Glomerular endothelial cell (primary cell): Measurements from ENCODE around the gene TGIF1. TPM values are rescaled to one million over a fixed set of nuclear protein-coding genes. Genes with fewer than 3 reads are reported as not detected.

ENCODE experiments used
- DNase-seq: peaks from one replicate; pipeline ENCODE4 v3.0.0-alpha.2; 2011; ENCODE audit warnings: low read depth, low spot score; ENCODE audit errors: extremely low read depth
- total RNA-seq: library from RNA; depleted of rRNA; stranded (reverse); fragments of >200 nt; gene quantifications from 2 replicates; pipeline ENCODE4 v1.2.3, GENCODE V29; 2015

TGIF1 gene
- total RNA-seq, 1 donor from 2014 or later = 93.5 TPM

GRCh38 chr18:3480827-3481573 lies 31.0 kb downstream of the TGIF1 start:
- DNase-seq = no peak

- DNase-seq = no peak
Observed at GRCh38 chr18:3481696-3482210, 31.8 kb downstream of the TGIF1 start.

GRCh38 chr18:3482258-3482657 lies 32.3 kb downstream of the TGIF1 start:
- no peak for DNase-seq

GRCh38 chr18:3485153-3486149 lies 35.5 kb downstream of the TGIF1 start:
- DNase-seq = no peak

- DNase-seq = no peak
Observed at GRCh38 chr18:3486512-3486911, 36.5 kb downstream of the TGIF1 start.

GRCh38 chr18:3489462-3489861 lies 39.5 kb downstream of the TGIF1 start:
- no peak for DNase-seq

GRCh38 chr18:3491981-3492555 lies 42.1 kb downstream of the TGIF1 start:
- no peak for DNase-seq

GRCh38 chr18:3492721-3493120 lies 42.7 kb downstream of the TGIF1 start:
- DNase-seq = no peak

- DNase-seq = no peak
Observed at GRCh38 chr18:3493501-3494244, 43.7 kb downstream of the TGIF1 start.

- no peak for DNase-seq
Observed at GRCh38 chr18:3494245-3494526, 44.2 kb downstream of the TGIF1 start.

GRCh38 chr18:3494569-3494968 lies 44.6 kb downstream of the TGIF1 start:
- no peak for DNase-seq

GRCh38 chr18:3495691-3496430 lies 45.9 kb downstream of the TGIF1 start:
- no peak for DNase-seq

- no peak for DNase-seq
Observed at GRCh38 chr18:3498698-3499471, 48.9 kb downstream of the TGIF1 start.

GRCh38 chr18:3499501-3499900 lies 49.5 kb downstream of the TGIF1 start:
- DNase-seq = no peak

GRCh38 chr18:3500016-3500415 lies 50.0 kb downstream of the TGIF1 start:
- no peak for DNase-seq

GRCh38 chr18:3502650-3503049 lies 52.7 kb downstream of the TGIF1 start:
- no peak for DNase-seq

- DNase-seq = no peak
Observed at GRCh38 chr18:3504637-3505036, 54.7 kb downstream of the TGIF1 start.

- DNase-seq = no peak
Observed at GRCh38 chr18:3508576-3509549, 58.9 kb downstream of the TGIF1 start.
